Measurements from ENCODE around the gene FAM120A.

FAM120A gene

DNA sequence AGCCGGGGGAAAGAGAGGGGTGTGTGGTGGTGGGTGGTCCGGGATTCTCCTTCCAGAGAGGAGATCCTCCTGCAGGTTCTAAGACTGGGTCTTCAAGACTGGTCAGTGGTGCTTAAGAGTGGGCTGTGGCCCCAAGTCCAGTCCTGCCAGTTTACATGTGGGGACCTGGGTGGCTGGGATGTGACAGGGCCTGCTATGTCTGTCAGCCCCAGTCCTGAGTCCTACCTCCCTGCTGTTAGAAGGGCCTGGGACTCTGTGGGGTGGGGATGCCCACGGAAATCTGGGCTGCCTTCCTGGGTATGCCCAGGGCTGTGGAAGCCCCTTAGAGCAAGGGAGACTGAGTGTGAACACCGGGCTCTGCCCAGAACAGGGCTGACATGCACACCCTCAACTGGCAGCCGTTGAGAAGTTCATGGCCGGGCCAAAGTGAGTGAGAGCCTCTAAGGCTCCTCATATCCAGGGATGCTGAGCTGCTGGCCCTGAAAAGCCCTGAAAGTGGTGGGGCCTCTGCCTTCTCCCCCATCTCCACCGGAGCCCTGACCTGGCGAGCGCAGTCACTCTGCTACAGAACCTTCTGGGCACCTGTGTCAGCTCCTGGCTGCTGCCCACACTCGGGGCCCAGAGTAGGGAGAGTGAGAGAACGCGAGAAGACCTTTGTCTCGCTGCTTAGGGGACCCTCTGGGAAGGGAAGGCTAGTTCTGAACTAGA lies 126.6 kb downstream of the FAM120A start:
- no peak for DNase-seq (ENCODE audit: low read depth, low spot score)

DNA sequence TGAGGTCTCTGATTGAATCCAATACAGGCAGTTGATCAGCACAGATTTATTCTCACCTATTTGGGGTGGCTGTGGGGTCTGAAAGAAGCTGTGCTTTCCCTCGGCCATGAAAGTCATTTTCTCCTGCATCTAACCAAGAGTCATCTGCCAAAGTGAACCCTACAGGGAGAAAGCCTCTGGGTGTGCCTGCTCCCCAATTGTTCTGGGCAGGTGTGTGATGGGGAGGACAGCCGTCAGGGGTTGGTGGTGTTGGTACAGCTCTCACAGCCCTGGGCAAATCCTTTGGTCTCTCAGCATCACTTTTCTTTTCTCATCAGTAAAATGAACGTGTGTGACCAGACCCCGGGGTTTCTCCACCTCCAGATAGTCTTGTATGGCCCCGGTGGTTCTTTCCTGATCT lies 127.4 kb downstream of the FAM120A start:
- DNase-seq (ENCODE audit: low read depth, low spot score), result no peak

- no peak for DNase-seq (ENCODE audit: low read depth, low spot score)
Measured at GRCh38 chr9:93579711-93580516, 128.4 kb downstream of the FAM120A start.

DNA sequence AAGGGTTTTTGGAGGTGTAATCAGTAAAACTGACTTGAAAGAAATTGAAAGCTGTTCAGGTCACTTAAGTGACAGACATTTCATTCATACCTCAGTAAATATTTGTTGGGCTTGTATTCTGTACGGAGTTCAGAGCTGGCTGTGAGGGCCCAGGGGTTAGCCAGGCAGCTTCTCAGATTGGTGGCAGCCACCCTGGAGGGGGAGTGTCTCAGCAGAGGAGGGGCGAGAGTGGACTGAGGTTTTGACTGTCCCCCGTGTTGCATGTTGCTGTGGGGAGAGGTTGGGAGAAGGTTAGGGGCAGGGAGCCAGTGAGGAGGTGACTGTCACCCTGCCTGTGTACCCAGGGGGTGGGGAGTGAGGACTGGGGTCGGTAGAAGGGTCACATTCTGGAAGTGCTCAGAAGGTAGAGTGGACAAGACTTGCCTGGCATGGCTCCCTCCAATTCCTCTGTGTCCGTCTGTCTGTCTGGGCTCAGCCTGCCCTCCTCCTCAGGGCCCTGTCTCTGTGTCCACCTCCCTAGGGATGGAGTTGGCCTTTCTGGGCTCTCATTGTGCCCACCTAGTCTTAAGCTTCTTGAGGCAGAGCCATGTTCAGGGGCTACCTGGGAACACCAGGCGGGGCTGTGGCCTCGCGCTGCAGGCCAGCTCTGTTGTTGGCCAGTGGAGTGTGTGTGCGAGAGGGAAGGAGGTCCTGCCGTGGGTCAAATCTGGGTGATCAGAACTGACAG lies 129.3 kb downstream of the FAM120A start:
- no peak for DNase-seq (ENCODE audit: low read depth, low spot score)

GRCh38 chr9:93582115-93582514 lies 130.6 kb downstream of the FAM120A start:
- DNase-seq (ENCODE audit: low read depth, low spot score), result no peak

DNA sequence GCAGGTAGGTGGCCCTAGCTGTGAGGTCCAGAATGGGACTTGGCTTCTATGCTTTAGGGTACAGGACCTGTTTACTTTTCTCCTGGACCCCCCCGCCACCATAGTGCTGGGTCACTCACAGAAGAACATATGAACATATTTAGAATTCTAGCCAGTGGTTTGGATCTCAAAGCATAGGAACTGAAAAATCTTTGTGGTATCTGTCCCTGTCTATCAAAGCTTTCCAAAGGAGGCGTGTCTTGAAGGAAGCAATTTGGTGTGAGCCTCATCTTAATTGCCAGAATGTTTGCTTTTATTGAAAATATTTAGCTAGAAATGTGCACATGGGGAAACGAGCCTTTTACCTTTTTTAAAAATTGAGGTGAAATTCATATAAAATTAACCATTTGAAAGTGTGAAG lies 131.1 kb downstream of the FAM120A start:
- DNase-seq (ENCODE audit: low read depth, low spot score), result no peak

DNA sequence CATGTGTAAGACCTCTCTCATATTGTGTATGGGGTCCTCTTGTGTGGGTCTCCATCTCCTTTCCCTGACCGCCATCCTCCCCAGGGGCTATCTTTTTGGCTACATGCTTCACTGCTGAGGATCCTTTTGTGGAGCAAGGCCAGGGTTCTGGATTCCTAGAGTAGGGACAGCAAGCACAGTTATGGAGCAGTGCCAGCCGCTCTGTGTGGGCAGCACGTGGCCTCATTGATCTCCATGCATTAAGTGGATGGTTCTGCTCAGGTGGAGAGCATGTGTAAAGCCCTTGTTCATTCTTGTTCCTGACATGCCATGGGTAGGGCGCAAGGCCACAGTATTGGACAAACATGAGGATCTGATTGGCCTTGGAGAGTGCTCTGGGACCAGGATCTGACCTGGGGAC lies 133.8 kb downstream of the FAM120A start:
- no peak for DNase-seq (ENCODE audit: low read depth, low spot score)

- no peak for DNase-seq (ENCODE audit: low read depth, low spot score)
Measured at GRCh38 chr9:93585695-93586094, 134.2 kb downstream of the FAM120A start.

DNA sequence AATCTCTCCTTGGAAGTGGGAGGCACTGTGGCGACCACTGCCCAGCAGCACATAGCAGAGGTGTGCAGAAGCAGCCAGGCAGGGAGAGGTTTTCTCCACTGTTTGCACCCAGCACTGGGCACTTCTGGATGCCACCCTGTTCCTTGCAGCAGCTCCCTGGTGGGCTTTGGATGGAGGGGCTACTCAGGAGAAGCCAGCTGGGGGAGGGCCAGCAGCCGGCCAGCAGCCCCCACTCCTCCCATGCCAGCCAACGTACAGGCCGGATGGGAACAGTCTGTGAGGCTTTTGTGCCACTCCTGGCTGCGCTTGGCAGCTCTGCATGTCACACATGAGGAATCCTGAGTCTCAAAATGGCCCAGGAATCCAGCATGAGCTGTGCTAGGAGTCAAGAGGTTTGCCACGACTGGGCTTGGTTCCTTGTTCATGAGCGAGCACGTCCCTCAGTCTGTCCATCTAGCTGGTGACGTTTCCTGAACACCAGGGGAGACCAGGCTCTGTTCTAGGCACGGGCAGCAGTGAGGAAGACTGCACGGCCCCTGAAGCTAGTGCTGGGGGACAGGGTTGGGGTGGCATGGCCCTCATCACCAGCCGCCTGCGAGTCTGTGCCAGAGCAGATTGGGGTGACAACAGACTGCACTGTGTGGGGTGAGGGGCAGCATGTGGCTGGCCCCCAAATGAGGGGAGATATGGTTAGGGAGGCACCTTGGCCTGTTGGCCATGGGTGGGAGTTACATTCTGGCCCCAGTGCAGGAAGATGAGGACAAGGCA lies 135.0 kb downstream of the FAM120A start:
- no peak for DNase-seq (ENCODE audit: low read depth, low spot score)

DNA sequence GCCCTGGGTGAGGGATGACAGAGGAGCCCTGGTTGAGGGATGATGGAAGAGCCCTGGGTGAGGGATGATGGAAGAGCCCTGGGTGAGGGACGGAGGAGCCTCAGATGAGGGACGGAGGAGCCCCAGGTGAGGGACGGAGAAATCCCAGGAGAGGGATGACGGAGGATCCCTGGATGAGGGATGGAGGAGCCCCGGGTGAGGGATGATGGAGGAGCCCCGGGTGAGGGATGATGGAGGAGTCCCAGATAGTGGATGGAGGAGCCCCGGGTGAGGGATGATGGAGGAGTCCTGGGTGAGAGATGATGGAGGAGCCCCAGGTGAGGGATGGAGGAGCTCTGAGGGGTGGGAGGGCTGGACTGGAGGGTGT lies 135.8 kb downstream of the FAM120A start:
- DNase-seq (ENCODE audit: low read depth, low spot score), result no peak

DNA sequence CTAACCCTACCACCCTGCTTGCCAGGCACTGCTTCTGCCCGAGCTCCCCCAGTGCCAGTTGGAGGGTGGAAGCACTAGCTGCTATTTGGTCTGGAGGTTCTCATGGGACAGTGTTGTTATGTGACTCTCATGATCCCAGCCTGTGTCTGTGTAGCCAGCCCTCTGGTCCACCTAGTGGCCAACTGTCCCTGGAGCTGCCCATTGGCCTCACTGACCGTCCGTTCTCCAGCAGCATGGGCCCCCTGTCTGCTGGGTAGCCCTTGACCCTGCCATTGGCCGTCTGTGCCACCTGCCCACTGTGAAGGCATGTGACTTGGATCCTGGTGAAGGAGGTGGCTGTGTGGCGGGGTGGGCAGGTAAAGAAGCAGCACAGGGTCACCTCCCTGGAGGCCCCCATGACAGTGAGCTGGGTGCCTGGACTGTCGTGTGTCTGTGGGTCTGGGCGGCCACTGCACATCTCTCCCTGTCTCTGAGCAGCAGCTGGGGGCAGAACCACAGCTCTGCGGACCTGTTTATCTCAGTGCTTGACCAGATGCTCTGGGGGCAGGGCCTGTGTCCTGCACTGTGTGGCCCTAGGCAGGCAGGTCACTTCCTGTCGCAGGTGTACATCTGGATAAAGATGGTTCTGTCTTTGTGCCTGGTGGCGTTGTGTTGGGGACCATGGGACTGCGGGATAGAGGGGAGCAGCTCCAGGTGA lies 136.3 kb downstream of the FAM120A start:
- no peak for DNase-seq (ENCODE audit: low read depth, low spot score)

- no peak for DNase-seq (ENCODE audit: low read depth, low spot score)
Measured at GRCh38 chr9:93588641-93589609, 137.4 kb downstream of the FAM120A start.

DNA sequence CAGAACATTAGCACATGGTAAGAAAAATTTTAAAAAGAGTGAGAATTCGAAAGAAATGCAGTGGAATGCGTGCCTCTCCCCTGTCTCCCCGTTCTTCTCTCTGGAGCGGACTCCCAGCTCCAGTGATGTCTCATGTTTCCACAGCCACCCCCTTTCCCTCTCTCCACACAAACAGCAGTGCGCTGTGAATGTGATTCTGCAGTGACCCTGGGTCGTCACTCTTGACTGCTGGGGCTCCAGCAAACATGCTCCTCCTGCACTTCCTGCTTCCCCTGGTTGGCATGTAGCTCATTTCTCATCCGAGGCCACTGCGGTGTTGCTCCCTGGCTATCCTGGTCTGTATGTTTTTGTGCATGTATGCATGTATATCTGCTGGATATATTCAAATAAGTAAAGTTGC lies 138.2 kb downstream of the FAM120A start:
- no peak for DNase-seq (ENCODE audit: low read depth, low spot score)

- DNase-seq (ENCODE audit: low read depth, low spot score), result no peak
Measured at GRCh38 chr9:93590609-93591234, 139.2 kb downstream of the FAM120A start.

DNA sequence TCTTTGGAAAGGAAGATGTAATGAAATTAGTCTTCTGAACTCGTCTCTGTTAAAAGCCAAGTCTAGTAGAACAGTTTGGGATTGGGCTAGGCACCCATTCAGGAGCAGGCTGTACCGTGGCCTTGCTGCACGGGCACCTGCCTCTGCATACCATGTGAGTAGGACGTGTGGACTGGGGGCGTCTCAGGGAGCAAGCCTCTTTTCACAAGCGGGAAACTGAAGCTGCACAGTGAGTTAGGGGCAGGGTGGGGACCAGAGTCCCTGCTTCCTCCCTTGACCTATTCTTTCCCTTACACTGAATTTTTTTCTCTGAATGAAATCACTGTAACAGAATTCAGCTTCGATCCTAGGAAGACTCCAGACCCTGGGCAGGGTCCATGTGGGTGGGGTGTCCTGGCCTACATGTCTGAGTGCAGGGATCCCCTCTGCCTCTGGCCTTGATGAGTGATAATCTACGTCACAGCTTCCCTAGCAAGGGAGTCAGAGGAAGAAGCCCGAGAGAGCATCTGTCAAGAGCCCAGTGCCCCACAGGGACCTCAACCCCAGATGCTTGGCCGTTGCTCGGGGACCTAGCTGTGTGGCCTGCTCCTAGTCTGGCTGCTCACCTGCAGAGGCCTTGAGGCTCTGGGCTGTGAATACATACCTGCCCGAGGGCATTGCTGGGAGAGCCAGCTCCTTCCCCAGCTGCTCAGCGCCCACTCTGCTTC lies 140.0 kb downstream of the FAM120A start:
- DNase-seq (ENCODE audit: low read depth, low spot score), result no peak

GRCh38 chr9:93592008-93592642 lies 140.6 kb downstream of the FAM120A start:
- no peak for DNase-seq (ENCODE audit: low read depth, low spot score)

- DNase-seq (ENCODE audit: low read depth, low spot score), result no peak
Measured at GRCh38 chr9:93592643-93593021, 141.1 kb downstream of the FAM120A start.

DNA sequence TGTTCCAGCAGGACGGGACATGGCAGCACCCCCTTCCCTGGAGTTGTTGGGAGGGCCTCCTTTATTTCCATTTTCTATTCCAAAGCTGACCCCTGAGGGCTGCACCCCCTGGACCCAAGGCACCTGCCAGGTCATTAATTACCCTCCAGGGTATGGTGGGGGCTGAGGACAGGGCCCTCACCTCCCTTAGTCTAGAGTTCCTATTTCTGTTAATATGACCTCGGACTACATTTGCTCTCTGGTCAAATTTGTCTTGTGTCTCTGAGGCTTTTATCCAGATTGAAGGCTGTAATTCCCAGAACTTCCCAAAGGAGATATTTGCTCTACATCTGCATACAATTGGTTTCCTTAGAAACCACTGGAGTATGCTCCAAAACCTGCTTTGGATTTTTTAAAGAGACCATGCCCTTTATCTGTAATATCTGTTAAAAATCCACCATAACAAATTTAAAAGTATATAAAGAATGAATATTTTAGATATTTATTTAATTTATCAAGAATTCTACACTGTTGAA lies 141.7 kb downstream of the FAM120A start:
- no peak for DNase-seq (ENCODE audit: low read depth, low spot score)

All from activated CD4-positive, CD25-positive, alpha-beta regulatory T cell treated with anti-CD3 and anti-CD28 coated beads, Interleukin-2, amount 50 U/mL, for 16 hours (primary cell).